ENCODE measurements around the gene AIFM1. TPM values are rescaled to one million over a fixed set of nuclear protein-coding genes. Genes with fewer than 3 reads are reported as not detected.

Gene AIFM1
- total and polyA plus RNA-seq, 2 of the 4 experiments (the other 2 are of a cell fraction), result 22.0 to 27.4 TPM

DNA sequence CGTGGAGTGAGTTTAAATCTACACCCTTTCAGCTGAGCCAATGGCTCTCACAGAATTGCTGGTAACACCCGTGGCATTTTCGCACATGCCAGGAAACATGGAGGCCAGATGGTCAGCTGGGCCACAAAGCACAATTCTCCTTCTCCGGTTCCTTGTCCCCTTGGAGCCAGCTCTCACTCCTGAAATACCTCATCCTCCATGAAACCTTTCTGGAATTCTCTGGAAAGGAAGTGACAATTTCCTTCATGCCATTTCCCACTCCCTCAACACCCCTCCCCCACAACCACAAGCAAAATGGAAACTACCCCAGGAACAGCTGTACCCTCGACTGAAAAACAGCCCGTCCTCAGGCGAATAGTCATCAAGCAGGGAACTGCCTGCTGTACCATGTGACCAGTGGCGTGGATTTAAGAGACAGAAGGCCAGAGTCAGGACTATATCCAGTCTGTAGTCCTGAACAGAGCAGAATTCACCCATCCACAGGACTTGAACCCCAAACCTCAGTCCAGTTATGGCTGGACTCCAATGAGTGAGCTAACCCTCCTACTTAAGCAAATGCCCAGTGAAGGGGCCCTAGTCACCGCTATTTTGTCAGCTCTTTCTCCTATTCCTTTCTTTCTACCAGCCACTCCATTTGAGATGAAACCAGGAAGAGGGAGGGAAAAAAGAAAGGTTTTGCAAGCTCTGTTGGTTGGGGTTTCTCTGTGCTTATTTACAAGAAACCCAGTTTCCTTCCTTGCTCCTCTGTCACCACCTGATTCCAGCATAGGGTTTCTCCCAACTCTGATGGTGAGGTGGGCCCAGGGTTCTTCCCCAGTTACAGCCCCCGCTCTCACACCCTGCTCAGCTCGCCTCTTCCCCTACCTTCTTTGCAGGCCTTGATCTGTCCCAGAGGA lies 79.8 kb downstream of the AIFM1 start (continued):
- no peak for TF ChIP-seq SMC3 (IDR thresholded peaks at IDR 0.05; ENCODE audit: low read depth, low read length)
- TF ChIP-seq BHLHE40 (IDR thresholded peaks at IDR 0.05; ENCODE audit: low read depth, low read length), result no peak

DNA sequence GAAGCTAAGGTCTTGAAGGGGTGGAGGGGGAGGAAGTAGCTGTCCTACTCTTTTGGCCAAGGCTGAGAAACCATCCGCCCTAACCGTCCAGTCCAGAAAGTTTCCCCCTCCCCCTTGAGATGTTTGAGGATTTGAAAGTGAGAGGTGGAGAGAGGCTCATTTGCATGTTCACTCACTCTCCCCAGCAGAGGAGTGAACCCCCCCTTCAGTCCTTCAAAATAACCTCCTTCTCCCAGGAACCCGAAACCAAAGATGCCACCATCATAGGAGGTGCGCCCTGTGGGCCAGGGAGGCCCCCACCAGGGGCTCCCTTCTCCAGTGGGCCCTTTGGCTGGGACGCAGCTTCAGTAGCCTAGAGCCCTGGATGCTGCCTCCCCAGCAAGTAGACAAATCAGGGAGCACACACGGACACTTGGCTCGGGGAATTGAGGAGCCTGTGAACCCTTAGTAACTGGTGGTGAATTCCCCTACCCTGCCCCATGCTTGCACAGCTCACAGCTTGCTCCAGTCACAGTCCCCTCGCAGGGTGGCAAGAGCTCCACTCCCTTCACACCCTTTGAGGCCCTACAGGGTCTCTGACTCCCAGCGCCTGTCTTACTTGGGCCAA lies 80.9 kb downstream of the AIFM1 start:
- no peak overlapping the region for H2AK5ac ChIP-seq (ENCODE audit: low read depth, low read length)
- no peak overlapping the region for H3K9ac ChIP-seq (ENCODE audit: low read depth, low read length)
- no peak overlapping the region for H2AFZ ChIP-seq (replicated peaks; ENCODE audit: low read length, poor library complexity)
- H3K56ac ChIP-seq (ENCODE audit: extremely low read depth, insufficient read depth, low read length), result no peak overlapping the region
- no peak overlapping the region for H3K4me2 ChIP-seq (ENCODE audit: low read depth, low read length)
- no peaks in the 10 kb centered on the region for H3K9me3 ChIP-seq (ENCODE audit: control insufficient read depth, insufficient read depth, low read length)
- intact Hi-C loops (cut with micrococcal nuclease) (no loop called here), in situ Hi-C loops (cut with MboI; ENCODE audit: low sequenced_read_pairs) (no loop called here), dilution Hi-C loops (cut with HindIII; ENCODE audit: low sequenced_read_pairs, unreplicated experiment) (no loop called here)
- no peak overlapping the region for H2AK9ac ChIP-seq (replicated peaks; ENCODE audit: low read depth, low read length, poor library complexity)
- no peaks in the 10 kb centered on the region; the same call in 1 of the 2 replicates for H3K27me3 ChIP-seq (ENCODE audit: control insufficient read depth, insufficient read depth, low read length)
- no peak overlapping the region for H2BK20ac ChIP-seq (ENCODE audit: low read depth, low read length)
- H4K20me1 ChIP-seq (ENCODE audit: insufficient read depth, low read length), result peaks cover 49% of the 10 kb centered on the region
- ChIA-PET CTCF (no interaction called here), POLR2A (ENCODE audit: unreplicated experiment) (no interaction called here)
- H3K4ac ChIP-seq (ENCODE audit: low read depth, low read length), result no peak overlapping the region
- no TSS peak for BruUV-seq (replicated peaks)
- H4K91ac ChIP-seq (ENCODE audit: insufficient read depth, low read depth, low read length), result no peak overlapping the region
- ATAC-seq (ENCODE audit: low read depth) (no peak), DNase-seq (no peak)
- H4K5ac ChIP-seq (ENCODE audit: low read depth, low read length), result no peak overlapping the region
- H4K8ac ChIP-seq (ENCODE audit: low read depth in 2 of 2, low read length in 2 of 2), result no peak overlapping the region
- H2BK5ac ChIP-seq (ENCODE audit: low read depth, low read length, poor library complexity, severe bottlenecking), result no peak overlapping the region
- no peak overlapping the region for H3K27ac ChIP-seq (ENCODE audit: insufficient read depth, low read length)
- H2BK120ac ChIP-seq (ENCODE audit: low read depth, low read length), result no peak overlapping the region
- H3K36me3 ChIP-seq (ENCODE audit: control insufficient read depth, insufficient read depth, low read length), result peaks cover 2% of the 10 kb centered on the region; the same call in 1 of the 2 replicates
- no peak overlapping the region for H3K4me3 ChIP-seq (ENCODE audit: insufficient read depth, low read depth, low read length)
- peaks cover 0 to 53% of the 10 kb centered on the region in 2 experiments; a peak in 3 of 4 replicates for H3K79me1 ChIP-seq (ENCODE audit: low read depth in 1 of 2, low read length in 2 of 2)
- no peak overlapping the region for H2BK15ac ChIP-seq (ENCODE audit: low read depth, low read length)
- 80% methylated on average over 1 of the region's 9 CpGs; no CpG with 5 or more reads in 1 of the 2 experiments for whole genome bisulfite sequencing, 2 experiments (ENCODE audit: extremely low coverage in 2 of 2, insufficient read length in 1 of 2)
- TF ChIP-seq MXI1 (IDR thresholded peaks at IDR 0.05; ENCODE audit: borderline replicate concordance, low read depth, low read length) (no peak), CEBPB (IDR thresholded peaks at IDR 0.05; ENCODE audit: low read depth, low read length) (no peak)
- no peak overlapping the region for H3K23ac ChIP-seq (ENCODE audit: low read depth, low read length)
- no peak overlapping the region for H3K14ac ChIP-seq (replicated peaks; ENCODE audit: low read depth, low read length)
- H3K4me1 ChIP-seq (ENCODE audit: control insufficient read depth, insufficient read depth, low read length), result peaks cover 5% of the 10 kb centered on the region; the same call in 1 of the 2 replicates
- peaks cover 11% of the 10 kb centered on the region for H3K9me1 ChIP-seq (ENCODE audit: insufficient read depth, low read length)
- H3K18ac ChIP-seq (ENCODE audit: low read depth, low read length), result no peak overlapping the region

All from IMR-90 (cell line).